ENCODE measurements around the gene RCSD1.

- TF ChIP-seq CREB1 (IDR thresholded peaks at IDR 0.05; ENCODE audit: low read depth) (no peak), REST (IDR thresholded peaks at IDR 0.05; ENCODE audit: low read depth) (no peak), EP300 (IDR thresholded peaks at IDR 0.05; ENCODE audit: borderline replicate concordance) (no peak), USF1 (IDR thresholded peaks at IDR 0.05) (no peak), TAF1 (IDR thresholded peaks at IDR 0.05; ENCODE audit: low read depth) (no peak), TEAD4 (IDR thresholded peaks at IDR 0.05) (no peak)
Observed at GRCh38 chr1:167643441-167643840, 13.4 kb downstream of the RCSD1 start.
